Retinal pigment epithelial cell (primary cell): ENCODE data around the gene AQP11.

ENCODE experiments used
- DNase-seq: peaks from one replicate; pipeline ENCODE4 v3.0.0-alpha.2; 2010; ENCODE audit warnings: low read depth
- H3K4me3 ChIP-seq: 2 replicates; pipeline ENCODE4 v1.5.1; 2011; ENCODE audit warnings: mild to moderate bottlenecking, low read length, control low read depth, moderate library complexity
- TF ChIP-seq, protein P1 (sequence below): conservative IDR thresholded peaks from 2 replicates; pipeline ENCODE4 v1.5.1; 2011; ENCODE audit warnings: low read depth, low read length, control low read depth, inconsistent platforms

AQP11 gene

DNA sequence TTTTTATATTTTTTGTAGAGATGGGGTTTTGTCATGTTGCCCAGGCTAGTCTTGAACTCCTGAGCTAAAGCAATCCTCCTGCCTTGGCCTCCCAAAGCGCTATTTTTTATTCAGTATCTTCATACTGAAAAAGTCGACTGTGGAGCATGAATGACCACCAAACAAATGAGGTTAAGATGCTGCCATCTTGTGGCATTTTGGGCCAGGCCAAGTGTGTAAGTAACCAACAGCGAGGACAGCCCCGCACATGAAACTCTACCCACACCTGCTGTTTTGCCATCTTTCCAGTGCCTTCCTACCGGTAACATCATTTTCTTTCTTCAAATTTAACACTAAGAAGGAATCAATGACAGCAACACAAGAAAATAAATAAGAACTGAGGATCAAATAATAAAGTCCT is 32.2 kb upstream of the AQP11 start:
- DNase-seq: no peak
- TF ChIP-seq, protein P1, sequence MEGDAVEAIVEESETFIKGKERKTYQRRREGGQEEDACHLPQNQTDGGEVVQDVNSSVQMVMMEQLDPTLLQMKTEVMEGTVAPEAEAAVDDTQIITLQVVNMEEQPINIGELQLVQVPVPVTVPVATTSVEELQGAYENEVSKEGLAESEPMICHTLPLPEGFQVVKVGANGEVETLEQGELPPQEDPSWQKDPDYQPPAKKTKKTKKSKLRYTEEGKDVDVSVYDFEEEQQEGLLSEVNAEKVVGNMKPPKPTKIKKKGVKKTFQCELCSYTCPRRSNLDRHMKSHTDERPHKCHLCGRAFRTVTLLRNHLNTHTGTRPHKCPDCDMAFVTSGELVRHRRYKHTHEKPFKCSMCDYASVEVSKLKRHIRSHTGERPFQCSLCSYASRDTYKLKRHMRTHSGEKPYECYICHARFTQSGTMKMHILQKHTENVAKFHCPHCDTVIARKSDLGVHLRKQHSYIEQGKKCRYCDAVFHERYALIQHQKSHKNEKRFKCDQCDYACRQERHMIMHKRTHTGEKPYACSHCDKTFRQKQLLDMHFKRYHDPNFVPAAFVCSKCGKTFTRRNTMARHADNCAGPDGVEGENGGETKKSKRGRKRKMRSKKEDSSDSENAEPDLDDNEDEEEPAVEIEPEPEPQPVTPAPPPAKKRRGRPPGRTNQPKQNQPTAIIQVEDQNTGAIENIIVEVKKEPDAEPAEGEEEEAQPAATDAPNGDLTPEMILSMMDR: peak; percentile 2
- no peak overlapping the region for H3K4me3 ChIP-seq

DNA sequence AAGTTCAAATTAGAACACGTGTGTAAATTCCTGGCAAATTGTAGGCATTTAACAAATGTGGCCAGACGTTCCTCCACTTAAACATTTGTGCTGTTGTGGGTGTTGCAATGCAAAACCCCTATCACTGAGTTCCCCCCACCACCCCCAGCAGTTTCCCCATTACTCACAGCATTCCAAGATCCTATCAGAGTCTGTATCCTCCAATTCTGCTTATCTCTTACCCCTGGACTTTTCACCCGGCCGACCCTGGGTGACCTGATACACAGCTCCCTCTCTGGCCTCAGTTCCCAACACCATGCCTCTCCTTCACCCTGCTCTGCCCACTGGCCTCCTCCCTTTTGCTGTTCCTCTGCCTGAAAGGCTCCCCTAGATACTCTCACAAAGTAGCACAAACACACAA is 31.4 kb upstream of the AQP11 start:
- H3K4me3 ChIP-seq: no peak overlapping the region
- TF ChIP-seq, protein P1: no peak
- DNase-seq: no peak

DNA sequence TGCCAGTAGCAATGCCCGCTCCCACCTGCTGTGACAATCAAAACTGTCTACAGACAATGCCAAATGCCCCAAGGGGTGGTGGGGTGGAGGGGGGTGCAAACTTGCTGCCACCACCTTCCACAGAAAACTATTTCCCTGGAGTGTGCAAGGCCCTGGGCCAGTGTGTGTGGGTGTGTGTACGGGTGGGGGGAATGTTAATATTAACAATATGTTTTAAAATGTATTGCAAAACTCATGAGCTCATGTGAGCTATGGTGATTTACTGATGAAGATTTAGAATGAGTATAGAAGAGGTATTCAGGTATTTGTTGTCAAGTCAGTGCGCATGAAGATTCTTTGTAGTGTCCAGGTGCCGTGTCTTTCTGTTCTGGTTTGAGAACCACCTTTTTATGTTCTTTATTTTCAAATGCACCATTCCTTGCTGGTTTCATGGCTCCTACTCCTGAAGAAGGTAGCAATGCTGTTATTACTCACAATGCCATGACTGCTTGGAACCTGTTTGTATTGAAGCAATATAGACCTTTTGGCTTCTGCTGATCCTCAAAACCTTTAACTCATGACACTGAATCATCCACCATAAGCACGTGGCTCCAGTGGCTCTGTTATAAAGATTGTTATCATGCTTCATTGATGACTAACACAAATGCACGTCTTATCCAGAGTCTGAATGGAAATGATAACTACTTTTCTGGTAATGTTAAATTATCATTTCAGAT is 29.9 kb upstream of the AQP11 start:
- TF ChIP-seq, protein P1: no peak
- no peak overlapping the region for H3K4me3 ChIP-seq
- DNase-seq: peak; percentile 74

DNA sequence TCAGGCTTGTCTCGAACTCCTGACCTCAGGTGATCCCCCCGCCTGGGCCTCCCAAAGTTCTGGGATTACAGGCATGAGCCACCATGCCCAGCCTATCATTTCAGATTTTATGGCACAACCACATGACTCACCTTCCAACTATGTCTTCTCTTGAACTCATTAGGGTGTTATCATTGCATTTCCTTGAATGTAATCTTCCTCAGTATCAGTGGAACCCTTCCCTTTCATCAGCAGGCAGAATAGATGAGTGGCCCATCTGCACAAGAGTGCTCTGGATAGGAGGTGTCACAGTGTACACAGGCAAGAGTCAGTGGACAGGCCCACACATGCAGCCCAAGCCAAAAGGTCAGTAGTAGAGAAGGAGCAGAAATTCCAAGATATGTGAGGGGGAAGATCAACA is 29.1 kb upstream of the AQP11 start:
- TF ChIP-seq, protein P1: no peak
- no peak for DNase-seq
- no peak overlapping the region for H3K4me3 ChIP-seq

DNA sequence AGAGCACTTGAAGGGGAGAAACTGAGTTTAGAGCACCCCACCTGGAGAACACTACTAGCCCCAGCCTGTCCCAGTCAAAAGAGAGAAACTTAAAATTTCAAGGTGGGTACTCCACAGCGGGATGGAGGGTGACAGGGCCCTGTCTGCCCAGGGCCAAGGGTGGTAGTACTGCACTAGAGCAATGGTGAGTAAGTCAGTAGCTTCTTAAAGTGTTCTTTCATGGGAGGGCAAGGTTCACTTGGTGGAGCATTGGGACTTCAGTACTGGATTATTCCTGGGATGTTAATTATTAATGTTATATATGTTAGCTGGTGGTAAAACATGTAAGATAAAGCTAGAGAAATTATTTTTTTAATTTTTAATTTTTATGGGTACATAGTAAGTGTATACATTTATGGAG is 28.5 kb upstream of the AQP11 start:
- TF ChIP-seq, protein P1: no peak
- no peak overlapping the region for H3K4me3 ChIP-seq
- no peak for DNase-seq

DNA sequence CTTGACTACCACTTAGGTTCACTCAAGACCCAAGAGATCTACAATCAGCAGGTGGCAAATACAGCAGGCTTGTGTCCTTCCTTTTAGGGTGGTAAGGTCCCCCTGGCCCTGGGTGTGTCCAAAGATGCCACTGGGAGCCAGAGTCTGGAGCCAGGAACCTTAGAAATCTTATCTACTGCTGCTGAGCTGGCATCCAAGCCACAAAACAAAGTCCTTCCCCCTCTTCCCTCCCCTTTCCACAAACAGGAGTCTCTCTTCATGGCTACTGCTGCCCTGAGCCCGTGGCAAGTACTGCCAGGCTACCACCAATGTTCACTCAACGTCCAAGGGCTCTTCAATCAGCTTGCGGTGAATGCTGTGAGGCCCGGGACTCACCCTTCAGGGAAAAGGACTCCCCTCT is 21.4 kb upstream of the AQP11 start:
- DNase-seq: no peak
- TF ChIP-seq, protein P1: no peak
- no peak overlapping the region for H3K4me3 ChIP-seq

DNA sequence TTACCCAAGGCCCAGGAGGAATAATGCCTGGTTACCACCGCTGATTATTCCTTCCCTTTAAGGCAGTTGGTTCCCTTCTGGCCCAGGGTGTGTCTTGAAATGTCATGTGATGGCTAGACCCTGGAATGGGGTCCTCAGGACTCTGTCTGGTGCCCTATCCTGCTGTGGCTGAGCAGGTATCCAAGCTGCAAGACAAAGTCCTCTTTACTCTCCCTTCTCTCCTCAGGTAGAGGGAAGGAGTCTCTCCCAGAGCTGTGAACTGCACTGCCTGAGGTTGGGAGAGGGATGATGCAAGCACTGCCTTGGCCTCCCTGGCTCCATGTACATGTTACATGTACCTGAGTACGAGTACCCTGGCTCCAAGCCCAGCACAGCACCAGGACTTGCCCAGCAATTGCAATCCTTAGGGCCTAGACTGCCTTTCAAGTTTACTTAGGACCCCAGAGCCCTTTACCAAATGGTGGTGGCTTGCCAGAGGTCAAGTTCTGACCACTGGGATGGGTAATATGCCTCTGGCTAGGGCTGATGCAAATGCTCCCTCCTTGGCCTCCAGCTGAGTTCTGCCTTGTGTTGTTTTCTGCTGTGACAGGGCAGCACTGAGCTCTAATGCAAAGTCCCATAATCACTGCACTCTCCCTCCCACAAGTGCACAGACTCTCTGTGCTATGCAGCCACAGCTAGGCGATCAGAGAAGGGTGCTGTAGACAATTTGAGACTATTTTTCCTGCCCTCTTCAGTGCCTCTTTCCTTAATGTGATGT is 20.7 kb upstream of the AQP11 start:
- DNase-seq: no peak
- no peak overlapping the region for H3K4me3 ChIP-seq
- TF ChIP-seq, protein P1: no peak
